Effector memory CD8-positive, alpha-beta T cell (primary cell): ENCODE data around the gene FRG1.
A peak's percentile ranks its signal among the peaks of the same experiment; 100 is the strongest.
"Not testable (repeated sequence)": the region's sequence is repeated elsewhere in the genome, so short reads cannot be mapped to it uniquely, and the experiment has no call there.

Experiments
- ATAC-seq: fragments of 150-1000 bp; cut with Tn5 transposase; replicated peaks from 2 replicates; pipeline ENCODE4 v1.10.0; 2021; ENCODE audit warnings: mild to moderate bottlenecking, moderate library complexity
- DNase-seq, 3 experiments: peaks; one replicate each; pipeline ENCODE4 v3.0.0; 2021
- H3K27ac Mint-ChIP-seq, 2 donors: one replicate each; pipeline ENCODE4 v1.8.0; 2022; ENCODE audit warnings: mild to moderate bottlenecking in 2 of 2, mixed read lengths in 2 of 2, moderate library complexity in 2 of 2
- H3K27me3 Mint-ChIP-seq, 2 donors: one replicate each; pipeline ENCODE4 v1.8.0; 2022; ENCODE audit warnings: mixed read lengths in 2 of 2
- H3K36me3 Mint-ChIP-seq: one replicate; pipeline ENCODE4 v1.8.0; 2022; ENCODE audit warnings: mild to moderate bottlenecking, moderate library complexity, mixed read lengths; ENCODE audit not compliant: insufficient read depth
- H3K4me1 Mint-ChIP-seq, 2 donors: one replicate each; pipeline ENCODE4 v1.8.0; 2022; ENCODE audit warnings: low read depth in 2 of 2, mixed read lengths in 2 of 2
- H3K4me3 Mint-ChIP-seq, 2 donors: one replicate each; pipeline ENCODE4 v1.8.0; 2022; ENCODE audit warnings: mild to moderate bottlenecking in 2 of 2, mixed read lengths in 2 of 2, moderate library complexity in 2 of 2
- H3K9me3 Mint-ChIP-seq, 2 donors: one replicate each; pipeline ENCODE4 v1.8.0; 2022; ENCODE audit warnings: mixed read lengths in 2 of 2

Gene FRG1

GRCh38 chr4:189969291-189969690, 28.6 kb downstream of the FRG1 start:
- ATAC-seq, H3K36me3 Mint-ChIP-seq, H3K4me1 Mint-ChIP-seq, DNase-seq, H3K4me3 Mint-ChIP-seq, H3K27me3 Mint-ChIP-seq, H3K27ac Mint-ChIP-seq: not testable (repeated sequence)
- peaks cover 10 to 14% of the 10 kb centered on the region in 2 donors for H3K9me3 Mint-ChIP-seq

GRCh38 chr4:189973646-189974045, 33.0 kb downstream of the FRG1 start:
- no peaks in the 10 kb centered on the region for H3K9me3 Mint-ChIP-seq
- ATAC-seq: no peak

GRCh38 chr4:189974056-189974455, 33.4 kb downstream of the FRG1 start:
- ATAC-seq (no peak), DNase-seq (no peak)
- Mint-ChIP-seq H3K27ac (no peak overlapping the region), H3K36me3 (no peaks in the 10 kb centered on the region), H3K4me1 (no peaks in the 10 kb centered on the region), H3K27me3 (peaks cover 4 to 6% of the 10 kb centered on the region in 2 donors), H3K4me3 (no peak overlapping the region), H3K9me3 (no peaks in the 10 kb centered on the region)

More at GRCh38 chr4:189973646-189974045, 33.0 kb downstream of the FRG1 start:
- Mint-ChIP-seq H3K36me3 (no peaks in the 10 kb centered on the region), H3K4me1 (no peaks in the 10 kb centered on the region), H3K27me3 (peaks cover 4 to 6% of the 10 kb centered on the region in 2 donors), H3K4me3 (no peak overlapping the region), H3K27ac (no peak overlapping the region)
- no peak for DNase-seq

- H3K27me3 Mint-ChIP-seq: peaks cover 0 to 4% of the 10 kb centered on the region in 2 donors
- no peak overlapping the region for H3K27ac Mint-ChIP-seq
- DNase-seq: no peak
- no peaks in the 10 kb centered on the region for H3K9me3 Mint-ChIP-seq
- H3K4me3 Mint-ChIP-seq: no peak overlapping the region
- no peaks in the 10 kb centered on the region for H3K36me3 Mint-ChIP-seq
- ATAC-seq: no peak
- no peaks in the 10 kb centered on the region for H3K4me1 Mint-ChIP-seq
Observed at GRCh38 chr4:189979196-189980047, 38.8 kb downstream of the FRG1 start.

GRCh38 chr4:189980292-189980691, 39.6 kb downstream of the FRG1 start:
- ATAC-seq, H3K4me1 Mint-ChIP-seq, H3K27me3 Mint-ChIP-seq, H3K36me3 Mint-ChIP-seq, DNase-seq, H3K4me3 Mint-ChIP-seq, H3K9me3 Mint-ChIP-seq, H3K27ac Mint-ChIP-seq: not testable (repeated sequence)

GRCh38 chr4:189981970-189982369, 41.3 kb downstream of the FRG1 start:
- DNase-seq (no peak), ATAC-seq (no peak)
- H3K4me3 Mint-ChIP-seq: no peak overlapping the region
- H3K9me3 Mint-ChIP-seq: no peaks in the 10 kb centered on the region
- no peaks in the 10 kb centered on the region for H3K4me1 Mint-ChIP-seq
- no peaks in the 10 kb centered on the region for H3K27me3 Mint-ChIP-seq
- H3K36me3 Mint-ChIP-seq: no peaks in the 10 kb centered on the region
- H3K27ac Mint-ChIP-seq: no peak overlapping the region

GRCh38 chr4:189983916-189984526, 43.3 kb downstream of the FRG1 start:
- not testable (repeated sequence) for H3K9me3 Mint-ChIP-seq, H3K4me3 Mint-ChIP-seq, H3K27me3 Mint-ChIP-seq, H3K27ac Mint-ChIP-seq, DNase-seq, H3K36me3 Mint-ChIP-seq, ATAC-seq, H3K4me1 Mint-ChIP-seq

GRCh38 chr4:189984661-189985060, 44.0 kb downstream of the FRG1 start:
- not testable (repeated sequence) for H3K4me1 Mint-ChIP-seq, H3K27ac Mint-ChIP-seq, DNase-seq, H3K9me3 Mint-ChIP-seq, H3K36me3 Mint-ChIP-seq, ATAC-seq, H3K4me3 Mint-ChIP-seq, H3K27me3 Mint-ChIP-seq

GRCh38 chr4:189985651-189986243, 45.1 kb downstream of the FRG1 start:
- DNase-seq, H3K4me1 Mint-ChIP-seq, H3K9me3 Mint-ChIP-seq, H3K36me3 Mint-ChIP-seq, H3K4me3 Mint-ChIP-seq, H3K27me3 Mint-ChIP-seq, H3K27ac Mint-ChIP-seq, ATAC-seq: not testable (repeated sequence)

- Mint-ChIP-seq H3K27ac (no peak overlapping the region), H3K36me3 (peaks cover 3% of the 10 kb centered on the region), H3K27me3 (peaks cover 11 to 18% of the 10 kb centered on the region in 2 donors), H3K4me3 (no peak overlapping the region), H3K4me1 (no peaks in the 10 kb centered on the region), H3K9me3 (no peaks in the 10 kb centered on the region)
- DNase-seq (no peak), ATAC-seq (no peak)
Observed at GRCh38 chr4:189988877-189989431, 48.3 kb downstream of the FRG1 start.

GRCh38 chr4:189989941-189990340, 49.3 kb downstream of the FRG1 start:
- H3K4me3 Mint-ChIP-seq, ATAC-seq: not testable (repeated sequence)

More at GRCh38 chr4:189989941-189990340, 49.3 kb downstream of the FRG1 start:
- H3K4me1 Mint-ChIP-seq, H3K36me3 Mint-ChIP-seq, H3K9me3 Mint-ChIP-seq, DNase-seq: not testable (repeated sequence)
- Mint-ChIP-seq H3K27ac (peak overlapping the region in 1 of 2 donors; percentile 41), H3K27me3 (peaks cover 11 to 21% of the 10 kb centered on the region in 2 donors)
